ENCODE results near the gene REEP5. TPM values are rescaled to one million over a fixed set of nuclear protein-coding genes. Genes with fewer than 3 reads are reported as not detected.

The REEP5 gene
- polyA plus RNA-seq, 3 donors = 83.6 to 200 (median 193) TPM

- no peaks in the 10 kb centered on the region for H4K20me1 ChIP-seq (ENCODE audit: insufficient read depth, low read length)
- no CpG with 5 or more reads among the region's 2 CpGs for WGBS (ENCODE audit: insufficient coverage)
- no peaks in the 10 kb centered on the region for H3K9me3 ChIP-seq (replicated peaks in 1 of 2; ENCODE audit: control insufficient read depth in 1 of 2, insufficient read depth in 1 of 2, low read length in 2 of 2)
- intact Hi-C loops (cut with micrococcal nuclease) = no loop called here
- Mint-ChIP-seq H3K27ac (no peak overlapping the region), H3K9me3 (peaks cover 5 to 7% (median 6%) of the 10 kb centered on the region in 7 donors), H3K27me3 (ENCODE audit: low read depth in 3 of 3) (peaks cover 5 to 16% (median 14%) of the 10 kb centered on the region in 3 donors), H3K4me3 (no peak overlapping the region), H3K4me1 (peaks cover 5% of the 10 kb centered on the region), H3K36me3 (no peaks in the 10 kb centered on the region)
- peaks cover 0 to under 1% of the 10 kb centered on the region in 2 donors for H3K27me3 ChIP-seq (ENCODE audit: control insufficient read depth in 2 of 2, insufficient read depth in 2 of 2, low read length in 2 of 2)
- H3K9ac ChIP-seq (ENCODE audit: insufficient read depth, low read length, poor library complexity, severe bottlenecking) = no peak overlapping the region
- H2AFZ ChIP-seq (ENCODE audit: insufficient read depth, low read depth, low read length, poor library complexity, severe bottlenecking) = no peak overlapping the region
- no peak overlapping the region for H3K4me3 ChIP-seq (replicated peaks in 1 of 3; ENCODE audit: low read depth in 2 of 3, low read length in 3 of 3)
- no peaks in the 10 kb centered on the region for H3K36me3 ChIP-seq (replicated peaks in 1 of 2; ENCODE audit: control insufficient read depth in 1 of 2, insufficient read depth in 2 of 2, low read length in 2 of 2)
- H3K4me2 ChIP-seq (replicated peaks; ENCODE audit: extremely low read depth, low read length, poor library complexity, severe bottlenecking) = no peak overlapping the region
- H3K79me2 ChIP-seq (ENCODE audit: insufficient read depth, low read length) = no peaks in the 10 kb centered on the region
- no peak for DNase-seq
- no peak overlapping the region for H3K27ac ChIP-seq (ENCODE audit: low read depth in 1 of 2, low read length in 2 of 2)
- TF ChIP-seq CTCF (IDR thresholded peaks at IDR 0.05) = no peak
- H3K4me1 ChIP-seq (ENCODE audit: control insufficient read depth in 1 of 2, insufficient read depth in 2 of 2, low read length in 2 of 2) = peaks cover 0 to 2% of the 10 kb centered on the region in 2 donors
These were observed 72.1 kb downstream of the REEP5 start for GRCh38 chr5:112849912-112850311.

DNA sequence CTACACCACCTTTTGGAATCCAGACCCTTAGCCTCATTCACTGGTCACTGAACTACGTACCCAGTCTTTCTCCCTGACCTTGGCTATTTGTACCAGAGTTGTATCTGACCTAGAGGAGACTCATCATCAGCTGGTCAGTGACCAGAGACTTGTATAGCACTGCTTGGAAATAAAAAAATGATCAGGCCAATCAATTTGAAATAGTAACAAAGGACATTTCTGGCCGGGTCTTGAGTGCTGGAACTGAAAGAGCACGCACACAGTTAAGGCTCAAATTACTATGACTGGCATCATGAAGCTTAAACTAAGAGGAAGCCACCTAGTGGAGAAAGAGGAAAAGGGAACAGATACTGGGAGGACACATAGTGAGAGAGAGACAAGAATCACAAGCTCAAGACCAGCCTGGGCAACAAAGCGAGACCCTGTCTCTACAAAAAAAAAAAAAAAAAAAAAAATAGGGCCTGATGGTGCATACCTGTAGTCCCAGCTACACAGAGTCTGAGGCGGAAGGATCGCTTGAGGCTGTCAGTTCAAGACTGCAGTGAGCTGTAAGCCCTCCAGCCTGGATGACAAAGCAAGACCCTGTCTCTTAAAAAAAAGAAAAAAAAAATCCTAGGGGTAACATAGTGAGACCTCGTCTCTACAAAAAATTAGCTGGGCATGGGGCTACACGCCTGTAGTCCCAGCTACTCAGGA, 73.8 kb downstream of the REEP5 start:
- Histone ChIP-seq H3K9me3 (replicated peaks in 1 of 2; ENCODE audit: control insufficient read depth in 1 of 2, insufficient read depth in 1 of 2, low read length in 2 of 2) (no peaks in the 10 kb centered on the region), H4K20me1 (ENCODE audit: insufficient read depth, low read length) (no peaks in the 10 kb centered on the region), H3K36me3 (replicated peaks in 1 of 2; ENCODE audit: control insufficient read depth in 1 of 2, insufficient read depth in 2 of 2, low read length in 2 of 2) (no peaks in the 10 kb centered on the region), H2AFZ (ENCODE audit: insufficient read depth, low read depth, low read length, poor library complexity, severe bottlenecking) (no peak overlapping the region), H3K27ac (ENCODE audit: low read depth in 1 of 2, low read length in 2 of 2) (no peak overlapping the region), H3K79me2 (ENCODE audit: insufficient read depth, low read length) (no peaks in the 10 kb centered on the region), H3K4me2 (replicated peaks; ENCODE audit: extremely low read depth, low read length, poor library complexity, severe bottlenecking) (peak overlapping the region; percentile 14), H3K4me3 (replicated peaks in 1 of 3; ENCODE audit: low read depth in 2 of 3, low read length in 3 of 3) (no peak overlapping the region), H3K4me1 (ENCODE audit: control insufficient read depth in 1 of 2, insufficient read depth in 2 of 2, low read length in 2 of 2) (peaks cover 0 to 2% of the 10 kb centered on the region in 2 donors), H3K27me3 (ENCODE audit: control insufficient read depth in 2 of 2, insufficient read depth in 2 of 2, low read length in 2 of 2) (no peaks in the 10 kb centered on the region), H3K9ac (ENCODE audit: insufficient read depth, low read length, poor library complexity, severe bottlenecking) (no peak overlapping the region)
- Mint-ChIP-seq H3K9me3 (no peaks in the 10 kb centered on the region), H3K27ac (no peak overlapping the region), H3K27me3 (ENCODE audit: low read depth in 3 of 3) (peaks cover 3 to 11% (median 7%) of the 10 kb centered on the region in 3 donors), H3K36me3 (no peaks in the 10 kb centered on the region), H3K4me3 (no peak overlapping the region), H3K4me1 (peaks cover 5% of the 10 kb centered on the region)
- intact Hi-C loops (cut with micrococcal nuclease) = no loop called here
- 59% methylated on average over 5 of the region's 8 CpGs for WGBS (ENCODE audit: insufficient coverage)
- DNase-seq = peak; percentile 38 to 60 (median 58)
- peak; percentile 86 for TF ChIP-seq CTCF (IDR thresholded peaks at IDR 0.05)

Data from CD14-positive monocyte (primary cell).